HG03571 (cell line): Measurements from ENCODE around the gene ZNF316.
"Not testable (repeated sequence)": the region's sequence is repeated elsewhere in the genome, so short reads cannot be mapped to it uniquely, and the experiment has no call there.

Source experiments
- ATAC-seq: cut with Tn5 transposase; IDR thresholded peaks from one replicate; pipeline ENCODE4 v1.9.1; 2021; ENCODE audit not compliant: unreplicated experiment

ZNF316 gene

GRCh38 chr7:6646465-6646864, 9.3 kb downstream of the ZNF316 start:
- no peak for ATAC-seq

DNA sequence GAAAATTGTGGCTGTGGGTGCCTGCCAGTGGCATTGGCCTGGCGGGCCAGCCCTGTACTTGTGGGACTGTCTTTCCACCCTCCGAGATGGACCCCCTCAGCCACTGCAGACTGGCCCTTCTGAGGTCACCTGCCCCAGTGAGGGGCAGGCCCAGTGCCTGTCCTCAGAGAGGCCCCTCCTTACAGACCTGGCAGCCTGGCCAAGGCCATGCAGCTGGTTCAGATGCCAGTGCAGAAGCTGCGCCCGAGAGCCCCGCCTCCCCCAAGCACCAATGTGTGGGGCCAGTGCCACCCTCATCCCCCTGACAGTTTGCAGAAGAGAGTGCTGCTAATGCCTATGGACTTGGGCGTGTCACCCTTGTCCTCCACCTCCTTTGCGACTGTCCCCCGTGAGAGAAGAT, 10.0 kb downstream of the ZNF316 start:
- no peak for ATAC-seq

- ATAC-seq, result no peak
Measured at GRCh38 chr7:6647541-6647940, 10.4 kb downstream of the ZNF316 start.

DNA sequence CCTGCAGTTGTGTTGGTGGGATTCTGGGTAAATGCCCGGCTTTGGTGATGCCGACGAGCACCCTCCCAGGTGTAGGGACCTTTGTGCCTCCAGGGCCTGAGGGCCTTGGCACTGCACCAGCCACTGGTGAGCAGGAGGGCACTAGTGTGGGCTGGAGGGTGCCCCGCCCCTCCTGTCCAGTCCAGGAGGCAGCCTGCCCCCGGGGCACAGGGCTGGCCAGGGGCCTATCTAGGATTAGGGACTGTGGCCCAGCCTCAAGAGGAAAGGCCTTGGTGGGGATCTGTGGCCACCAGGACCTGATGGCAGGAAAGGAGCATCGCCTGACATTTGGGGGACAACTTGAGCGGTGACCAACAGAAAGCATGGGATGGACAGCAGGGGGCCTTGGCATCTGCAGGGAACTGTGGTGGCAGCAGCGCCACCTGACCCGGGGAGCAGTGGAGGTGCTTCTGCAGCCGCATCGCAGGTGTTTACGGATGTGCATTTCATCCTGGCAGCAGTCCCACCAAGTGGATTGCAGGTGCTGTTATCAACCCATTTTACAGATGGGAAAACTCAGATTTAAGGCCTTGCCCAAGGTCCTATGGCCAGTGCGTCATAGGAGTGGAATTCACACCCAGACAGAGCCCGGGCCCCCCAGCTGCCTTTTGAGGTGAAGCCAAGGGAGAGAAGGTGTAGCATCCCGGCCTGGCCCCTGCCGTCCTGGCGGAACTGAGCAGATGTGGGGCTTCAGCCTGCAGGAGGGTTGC, 11.1 kb downstream of the ZNF316 start:
- ATAC-seq, result no peak

GRCh38 chr7:6648815-6649104, 11.6 kb downstream of the ZNF316 start:
- ATAC-seq, result no peak

DNA sequence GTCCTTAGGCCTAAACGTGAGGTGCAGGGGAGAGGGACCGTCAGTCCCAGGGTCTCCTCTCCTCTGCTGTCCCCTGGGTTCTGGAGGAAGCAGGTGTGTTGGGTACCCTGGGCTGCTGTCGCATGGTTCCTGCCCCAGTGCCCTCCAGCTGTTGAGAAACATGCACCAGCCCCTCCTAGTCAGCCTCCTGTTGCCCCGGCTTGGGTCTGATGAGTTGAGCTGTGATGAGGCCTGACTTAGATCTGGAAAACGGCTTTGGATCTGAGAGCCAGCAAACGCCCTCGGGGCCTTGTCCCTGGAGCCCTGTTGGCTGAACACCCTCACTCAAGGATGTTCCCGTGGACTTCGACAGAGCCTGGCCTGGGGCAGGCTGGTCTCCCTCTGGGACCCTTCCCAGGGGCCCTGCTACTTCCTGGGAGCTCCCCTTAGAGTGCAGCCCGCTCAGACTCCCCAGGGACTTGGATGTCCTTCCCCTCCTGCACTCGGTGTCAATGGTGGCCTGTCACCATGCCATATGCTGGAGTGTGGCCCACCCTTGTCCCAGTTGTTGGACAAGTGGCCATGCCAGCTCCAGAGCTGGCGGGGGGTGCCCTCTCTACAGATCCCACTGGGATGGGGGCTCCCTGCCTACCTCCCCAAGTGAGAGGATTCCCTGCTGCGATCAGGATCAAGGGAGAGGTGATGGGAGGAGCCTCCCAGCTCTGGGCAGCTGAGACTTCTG, 12.3 kb downstream of the ZNF316 start:
- ATAC-seq, result no peak

- no peak for ATAC-seq
Measured at GRCh38 chr7:6650086-6650485, 13.0 kb downstream of the ZNF316 start.

DNA sequence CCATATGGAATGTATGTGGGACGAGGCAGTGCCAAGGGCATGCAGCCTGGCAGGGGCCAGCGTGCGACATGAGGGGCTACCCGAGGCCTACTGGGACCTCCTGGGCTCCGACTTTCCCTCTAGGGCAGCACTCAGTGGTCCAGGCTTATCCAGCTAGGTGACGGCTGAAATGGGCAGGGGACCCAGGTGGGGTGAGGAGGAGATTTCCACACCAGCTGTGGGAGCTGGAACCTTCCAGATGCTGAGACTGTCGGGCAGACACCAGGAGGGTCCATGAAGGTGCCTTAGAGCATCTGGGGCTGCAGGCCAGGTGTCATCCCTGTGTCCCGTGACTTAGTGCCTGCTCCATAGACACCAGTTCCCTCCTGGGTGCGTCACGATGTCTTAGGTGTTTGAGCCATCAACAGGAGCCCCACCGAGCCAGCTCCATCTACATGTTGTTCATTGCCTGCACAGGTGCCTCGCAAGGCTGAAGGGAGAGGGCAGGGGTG, 13.4 kb downstream of the ZNF316 start:
- no peak for ATAC-seq

DNA sequence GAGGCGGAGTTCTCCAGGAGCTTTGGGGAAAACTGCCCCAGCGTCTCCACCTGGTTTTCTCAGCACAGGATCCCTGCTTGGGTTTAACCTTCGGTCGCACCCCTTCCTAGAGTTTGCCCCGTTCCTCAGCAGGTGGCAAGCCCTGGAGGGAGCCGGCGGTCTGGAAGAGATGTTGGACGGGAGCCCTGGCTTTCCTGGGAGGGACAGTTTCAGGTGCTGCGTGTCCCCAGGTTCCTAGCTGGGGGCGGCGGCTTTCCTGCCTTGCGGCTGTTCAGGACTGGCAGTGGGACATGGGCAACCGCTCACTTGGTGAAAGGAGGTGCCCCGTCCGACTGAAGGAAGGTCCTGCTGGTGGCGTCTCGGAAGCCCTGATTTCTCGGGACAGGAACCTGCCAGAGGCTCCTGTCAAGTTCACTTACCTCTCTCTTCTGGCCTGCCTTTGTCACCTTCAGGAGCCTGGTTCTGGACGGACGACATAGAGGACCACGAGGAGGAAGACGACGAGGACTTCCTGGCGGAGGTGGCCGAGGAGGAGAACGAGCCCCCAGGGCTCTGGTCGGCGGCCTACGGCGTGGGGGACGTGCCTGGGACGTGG, 14.8 kb downstream of the ZNF316 start:
- no peak for ATAC-seq

- ATAC-seq, result no peak
Measured at GRCh38 chr7:6652446-6653011, 15.4 kb downstream of the ZNF316 start.

DNA sequence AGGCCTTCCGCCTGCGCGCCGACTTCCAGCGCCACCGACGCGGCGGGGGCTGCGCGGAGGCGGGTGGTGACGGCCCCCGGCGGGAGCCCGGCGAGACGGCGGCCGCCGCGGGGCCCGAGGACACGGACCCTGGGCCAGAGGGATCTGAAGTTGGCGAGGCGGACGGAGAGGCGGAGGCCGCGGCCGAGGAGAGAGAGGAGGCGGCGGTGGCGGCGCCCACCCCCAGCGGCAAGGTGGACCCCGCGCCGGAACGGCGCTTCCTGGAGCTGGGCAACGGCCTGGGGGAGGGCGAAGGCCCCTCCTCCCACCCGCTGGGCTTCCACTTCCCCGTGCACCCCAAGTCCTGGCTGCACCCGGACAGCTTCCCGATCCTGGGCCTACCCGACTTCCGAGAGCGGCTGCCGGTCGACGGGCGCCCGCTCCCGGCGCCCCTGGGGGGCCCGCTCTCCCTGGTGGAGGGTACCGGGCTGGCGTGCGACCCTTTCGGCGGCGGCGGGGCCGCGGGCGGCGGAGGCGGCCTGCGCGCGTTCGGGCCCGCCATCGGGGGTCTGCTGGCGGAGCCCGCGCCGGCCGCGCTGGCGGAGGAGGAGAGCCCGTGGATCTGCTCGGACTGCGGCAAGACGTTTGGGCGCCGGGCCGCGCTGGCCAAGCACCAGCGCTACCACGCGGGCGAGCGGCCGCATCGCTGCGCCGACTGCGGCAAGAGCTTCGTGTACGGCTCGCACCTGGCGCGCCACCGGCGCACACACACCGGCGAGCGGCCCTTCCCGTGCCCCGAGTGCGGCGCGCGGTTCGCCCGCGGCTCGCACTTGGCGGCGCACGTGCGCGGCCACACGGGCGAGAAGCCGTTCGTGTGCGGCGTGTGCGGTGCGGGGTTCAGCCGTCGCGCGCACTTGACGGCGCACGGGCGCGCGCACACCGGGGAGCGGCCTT, 16.2 kb downstream of the ZNF316 start:
- no peak for ATAC-seq

- ATAC-seq, result no peak
Measured at GRCh38 chr7:6654113-6654841, 17.2 kb downstream of the ZNF316 start.

DNA sequence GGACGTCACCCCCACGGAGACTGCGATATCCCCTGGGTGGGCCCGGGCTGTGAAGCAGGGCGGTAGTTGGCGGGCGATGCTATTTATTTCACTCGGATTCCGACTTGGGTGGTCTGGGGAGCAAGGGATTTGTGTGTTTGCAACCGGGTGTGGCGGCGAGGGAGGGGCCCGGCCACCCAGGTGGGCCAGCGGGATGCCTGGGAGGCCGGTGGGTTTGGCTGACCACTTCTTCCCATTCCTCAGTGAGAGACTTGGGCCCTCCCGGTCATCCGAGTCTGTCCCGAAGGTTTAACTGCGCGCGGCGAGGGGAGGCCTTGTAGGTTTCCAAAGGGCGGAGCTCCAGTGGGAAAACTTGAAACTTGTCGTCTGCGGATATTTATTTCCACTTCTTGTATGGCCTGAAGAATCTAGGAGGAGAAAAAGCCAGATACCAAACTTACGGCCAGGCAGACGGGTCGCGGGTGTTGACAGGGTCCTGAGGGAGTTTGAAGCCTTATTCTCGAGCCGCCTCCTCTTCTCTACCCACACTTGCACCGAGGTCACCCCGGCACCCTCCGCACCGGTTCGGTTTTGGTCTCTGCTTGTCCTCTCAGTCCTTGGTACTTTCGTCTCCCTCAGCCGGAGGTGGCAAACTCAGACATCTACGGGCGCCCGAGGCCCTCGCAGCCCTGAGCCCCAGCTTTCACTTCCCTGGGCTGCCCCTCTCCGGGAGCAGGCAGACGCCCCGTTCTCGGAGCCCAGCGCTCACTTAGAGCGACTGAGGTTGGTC, 17.9 kb downstream of the ZNF316 start:
- ATAC-seq, result no peak

GRCh38 chr7:6655636-6656385, 18.7 kb downstream of the ZNF316 start:
- ATAC-seq, result no peak

- no peak for ATAC-seq
Measured at GRCh38 chr7:6656413-6656812, 19.3 kb downstream of the ZNF316 start.

DNA sequence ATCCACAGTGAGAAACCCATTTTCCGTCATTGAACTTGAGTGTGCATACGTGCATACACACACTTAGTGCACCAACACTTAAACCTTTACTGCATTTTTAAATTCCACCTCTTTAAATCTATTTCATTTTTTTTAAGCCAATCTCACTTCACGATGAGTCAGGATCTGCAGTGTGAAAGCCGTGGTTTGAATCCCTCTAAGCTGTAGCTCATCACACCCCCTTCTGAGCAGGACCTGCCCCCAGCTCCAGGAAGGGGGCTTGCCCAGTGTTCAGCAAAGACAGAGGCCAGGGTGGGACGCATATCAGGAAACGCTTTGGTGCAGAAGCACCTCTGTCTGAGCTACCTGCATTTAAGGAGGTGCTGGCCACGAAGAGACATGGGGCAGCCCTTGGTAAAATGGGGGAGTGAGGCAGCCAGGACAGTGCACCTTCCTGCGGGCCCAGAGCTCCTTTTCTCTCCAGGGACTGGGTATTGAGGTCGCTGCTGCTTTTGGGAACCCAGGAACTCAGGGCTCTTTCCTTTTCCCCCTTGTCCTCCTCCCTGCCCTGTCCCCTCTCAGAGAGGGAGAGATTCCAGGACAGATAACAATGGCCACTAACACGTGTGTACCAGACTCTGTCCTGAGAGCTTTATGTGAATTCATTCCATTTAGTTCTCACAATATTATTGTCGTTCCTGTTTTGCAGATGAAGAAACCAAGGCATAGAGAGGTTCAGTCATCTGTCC, 21.7 kb downstream of the ZNF316 start:
- ATAC-seq, result no peak

DNA sequence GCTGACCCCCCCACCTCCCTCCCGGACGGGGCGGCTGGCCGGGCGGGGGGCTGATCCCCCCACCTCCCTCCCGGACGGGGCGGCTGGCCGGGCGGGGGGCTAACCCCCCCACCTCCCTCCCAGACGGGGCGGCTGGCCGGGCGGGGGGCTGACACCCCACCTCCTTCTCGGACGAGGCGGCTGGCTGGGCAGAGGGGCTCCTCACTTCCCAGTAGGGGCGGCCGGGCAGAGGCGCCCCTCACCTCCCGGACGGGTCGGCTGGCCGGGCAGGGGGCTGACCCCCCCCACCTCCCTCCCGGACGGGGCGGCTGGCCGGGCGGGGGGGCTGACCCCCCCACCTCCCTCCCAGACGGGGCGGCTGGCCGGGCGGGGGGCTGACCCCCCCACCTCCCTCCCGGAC, 33.7 kb downstream of the ZNF316 start:
- ATAC-seq, result not testable (repeated sequence)

GRCh38 chr7:6675807-6676405, 38.8 kb downstream of the ZNF316 start:
- no peak for ATAC-seq
